SK-N-SH treated with all-trans-retinoic acid at 6 μM for 48 hours (cell line): ENCODE results near the gene FBXO7.

ENCODE experiments used
- ARNTL ChIP-seq: fragments of 450-650 bp; formaldehyde crosslinking; IDR thresholded peaks from 2 replicates; pipeline ENCODE4 v1.5.0; 2020; ENCODE audit warnings: low read depth, mild to moderate bottlenecking, moderate library complexity, borderline replicate concordance
- CREB5 ChIP-seq: fragments of 250-450 bp; sonication (Bioruptor Pico); IDR thresholded peaks from 2 replicates; pipeline ENCODE4 v1.5.1; 2020; ENCODE audit warnings: low read depth, mild to moderate bottlenecking, moderate library complexity
- CSDC2 ChIP-seq: fragments of 250-450 bp; sonication (Bioruptor Pico); IDR thresholded peaks from 2 replicates; pipeline ENCODE4 v1.5.0; 2020; ENCODE audit warnings: mild to moderate bottlenecking, moderate library complexity
- ESRRG ChIP-seq: fragments of 250-450 bp; sonication (Bioruptor Pico); IDR thresholded peaks from 2 replicates; pipeline ENCODE4 v1.6.1; 2021; ENCODE audit warnings: mild to moderate bottlenecking
- ISL1 ChIP-seq: fragments of 250-450 bp; sonication (Bioruptor Pico); IDR thresholded peaks from 2 replicates; pipeline ENCODE4 v2.1.2; 2022; ENCODE audit warnings: mild to moderate bottlenecking, moderate library complexity
- PATZ1 ChIP-seq: fragments of 250-450 bp; sonication (Bioruptor Pico); IDR thresholded peaks from 2 replicates; pipeline ENCODE4 v1.8.0; 2020; ENCODE audit warnings: mild to moderate bottlenecking, moderate library complexity, borderline replicate concordance
- POU6F1 ChIP-seq: fragments of 250-450 bp; sonication (Bioruptor Pico); IDR thresholded peaks from 2 replicates; pipeline ENCODE4 v1.8.0; 2021; ENCODE audit warnings: low read depth, mild to moderate bottlenecking, moderate library complexity, borderline replicate concordance
- PPARA ChIP-seq: fragments of 250-450 bp; sonication (Bioruptor Pico); IDR thresholded peaks from 2 replicates; pipeline ENCODE4 v1.5.0; 2020; ENCODE audit warnings: mild to moderate bottlenecking, borderline replicate concordance
- SNAI2 ChIP-seq: fragments of 250-450 bp; sonication (Bioruptor Pico); IDR thresholded peaks from 2 replicates; pipeline ENCODE4 v1.5.0; 2020; ENCODE audit warnings: mild to moderate bottlenecking, moderate library complexity
- TCF4 ChIP-seq: fragments of 250-450 bp; sonication (Bioruptor Pico); IDR thresholded peaks from 2 replicates; pipeline ENCODE4 v1.8.0; 2021; ENCODE audit warnings: mild to moderate bottlenecking, moderate library complexity, borderline replicate concordance
- TOX ChIP-seq: fragments of 250-450 bp; sonication (Bioruptor Pico); IDR thresholded peaks from 2 replicates; pipeline ENCODE4 v1.8.0; 2021; ENCODE audit warnings: mild to moderate bottlenecking, moderate library complexity, borderline replicate concordance
- TSHZ2 ChIP-seq: fragments of 250-450 bp; sonication (Bioruptor Pico); IDR thresholded peaks from 2 replicates; pipeline ENCODE4 v1.5.0; 2020; ENCODE audit warnings: mild to moderate bottlenecking, moderate library complexity
- ZFP30 ChIP-seq: fragments of 450-650 bp; formaldehyde crosslinking; IDR thresholded peaks from 2 replicates; pipeline ENCODE4 v1.5.0; 2022; ENCODE audit warnings: mild to moderate bottlenecking, moderate library complexity
- ZNF565 ChIP-seq: fragments of 450-650 bp; formaldehyde crosslinking; conservative IDR thresholded peaks from 2 replicates; pipeline ENCODE4 v1.5.0; 2020; ENCODE audit warnings: low read depth, mild to moderate bottlenecking, moderate library complexity

GRCh38 chr22:32430352-32430751 is 44.3 kb upstream of the FBXO7 start:
- no peak for TF ChIP-seq ZFP30
- TF ChIP-seq PATZ1, result no peak
- TF ChIP-seq CSDC2, result no peak
- TF ChIP-seq TSHZ2 (CRISPR knock-in tag), result no peak
- no peak for TF ChIP-seq ISL1 (CRISPR knock-in tag)
- no peak for TF ChIP-seq POU6F1
- no peak for TF ChIP-seq ARNTL (CRISPR knock-in tag)
- TF ChIP-seq ZNF565 (CRISPR knock-in tag), result no peak
- TF ChIP-seq CREB5 (CRISPR knock-in tag), result no peak
- TF ChIP-seq PPARA (CRISPR knock-in tag), result no peak
- no peak for TF ChIP-seq TOX
- no peak for TF ChIP-seq ESRRG (CRISPR knock-in tag)
- no peak for TF ChIP-seq TCF4 (CRISPR knock-in tag)
- TF ChIP-seq SNAI2 (CRISPR knock-in tag), result no peak
